GM19239 (cell line): ENCODE data around the gene VEPH1.
A peak's percentile ranks its signal among the peaks of the same experiment; 100 is the strongest.

Source experiments
- DNase-seq: peaks from one replicate; pipeline ENCODE4 v3.0.0; 2011; ENCODE audit warnings: low spot score; ENCODE audit not compliant: insufficient read length
- FAIRE-seq: peaks from 2 replicates; lab custom pipeline; 2011; peaks lifted over from hg19 to GRCh38; lab: Jason Lieb, UNC

The VEPH1 gene

DNA sequence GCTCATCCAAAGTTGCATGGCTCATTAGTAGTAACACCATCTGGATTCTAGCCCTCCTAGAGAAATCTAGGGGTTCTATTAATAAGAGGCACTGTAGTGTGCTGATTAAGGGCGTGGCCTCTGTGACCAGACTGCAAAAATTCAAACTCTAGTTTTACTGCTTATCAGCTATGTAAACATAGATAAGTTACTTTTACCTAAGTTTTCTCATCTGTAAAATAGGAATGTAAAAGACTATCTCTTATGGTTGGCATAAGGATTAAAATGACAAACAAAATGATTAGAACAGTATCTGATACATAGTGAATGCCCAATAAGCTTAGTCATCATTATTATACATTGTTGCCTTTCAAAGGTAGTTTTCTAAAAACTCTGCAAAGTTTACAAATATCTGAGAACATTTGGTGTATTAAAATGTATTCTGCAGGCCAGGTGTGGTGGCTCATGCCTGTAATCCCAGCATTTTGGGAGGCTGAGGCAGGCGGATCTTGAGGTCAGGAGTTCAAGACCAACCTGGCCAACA, 62.1 kb downstream of the VEPH1 start:
- FAIRE-seq = no peak
- DNase-seq = no peak

GRCh38 chr3:157438194-157438730, 65.0 kb downstream of the VEPH1 start:
- no peak for FAIRE-seq
- no peak for DNase-seq

DNA sequence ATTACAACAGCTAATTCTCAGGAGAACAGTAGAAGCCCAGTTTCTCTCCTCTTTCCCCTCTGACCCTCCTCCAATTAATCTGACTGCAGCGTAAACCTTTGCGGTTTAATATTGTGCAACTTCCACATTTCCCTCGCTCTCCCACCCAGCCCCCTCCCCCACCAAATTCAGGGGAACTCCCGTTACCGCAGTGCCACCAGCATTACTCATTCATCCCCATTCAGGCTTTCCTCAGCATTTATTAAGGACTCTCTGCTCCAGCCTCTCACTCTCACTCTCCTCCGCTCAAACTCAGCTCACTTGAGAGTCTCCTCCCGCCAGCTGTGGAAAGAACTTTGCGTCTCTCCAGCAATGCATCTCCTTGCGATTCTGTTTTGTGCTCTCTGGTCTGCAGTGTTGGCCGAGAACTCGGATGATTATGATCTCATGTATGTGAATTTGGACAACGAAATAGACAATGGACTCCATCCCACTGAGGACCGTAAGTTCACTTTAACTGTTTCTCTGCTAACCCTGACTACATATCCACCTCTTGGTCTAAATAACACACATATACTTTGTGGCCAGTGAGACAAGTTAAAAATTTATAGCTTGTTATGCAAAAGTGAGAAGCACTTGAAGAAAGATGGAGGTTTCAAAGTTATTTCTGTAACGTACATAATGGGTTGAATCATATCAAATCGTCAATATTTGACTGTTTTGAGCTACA, 66.5 kb downstream of the VEPH1 start, which contains the start of gene PTX3:
TSS of gene PTX3 (plus strand) at position 268 of the 709 bp plus-strand sequence. CDS start at position 352, 84 bp downstream.
- peak; percentile 56 for FAIRE-seq
- DNase-seq = no peak

GRCh38 chr3:157429708-157430107, 73.5 kb downstream of the VEPH1 start:
- DNase-seq (no peak), FAIRE-seq (no peak)

GRCh38 chr3:157428853-157429252, 74.4 kb downstream of the VEPH1 start:
- FAIRE-seq (no peak), DNase-seq (no peak)

DNA sequence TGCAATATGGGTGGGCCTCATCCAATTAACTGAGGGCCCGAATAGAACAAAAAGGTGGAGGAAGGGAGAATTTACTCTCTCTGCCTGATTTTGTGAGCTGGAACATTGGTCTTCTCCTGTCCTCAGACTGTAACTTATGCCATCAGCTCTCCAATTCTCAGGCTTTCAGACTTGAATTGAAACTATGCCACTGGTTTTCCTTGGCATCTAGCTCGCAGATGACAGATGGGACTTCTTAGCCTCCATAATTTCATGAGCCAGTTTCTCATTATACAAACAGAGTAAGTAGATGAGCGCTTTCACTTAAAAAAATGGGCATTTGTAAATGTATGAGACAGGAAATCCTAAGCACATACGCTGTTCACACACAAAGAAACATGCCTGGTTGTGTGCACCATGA, 75.3 kb downstream of the VEPH1 start:
- FAIRE-seq (no peak), DNase-seq (no peak)

DNA sequence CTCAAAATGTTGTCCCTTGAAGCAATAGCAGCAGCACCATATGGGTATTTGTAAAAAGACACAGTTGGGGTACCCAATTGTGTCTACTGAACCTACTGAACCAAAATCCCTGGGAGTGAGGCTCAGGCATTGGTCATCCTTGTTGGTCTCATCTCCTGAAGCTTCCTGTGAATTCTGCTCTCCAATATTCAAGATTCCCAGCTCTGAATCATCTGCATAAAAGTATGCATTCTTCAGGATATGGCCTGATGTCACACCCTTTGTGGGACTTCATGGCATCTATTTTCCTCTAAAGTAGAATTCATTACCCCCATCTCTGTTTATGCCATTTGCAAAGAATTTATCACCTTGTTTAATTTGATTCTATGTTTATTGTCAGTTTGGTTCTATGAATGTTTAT, 79.9 kb downstream of the VEPH1 start:
- DNase-seq (no peak), FAIRE-seq (no peak)

- no peak for DNase-seq
- no peak for FAIRE-seq
Observed at GRCh38 chr3:157420606-157421130, 82.5 kb downstream of the VEPH1 start.

- DNase-seq = no peak
- no peak for FAIRE-seq
Observed at GRCh38 chr3:157418104-157418503, 85.1 kb downstream of the VEPH1 start.

DNA sequence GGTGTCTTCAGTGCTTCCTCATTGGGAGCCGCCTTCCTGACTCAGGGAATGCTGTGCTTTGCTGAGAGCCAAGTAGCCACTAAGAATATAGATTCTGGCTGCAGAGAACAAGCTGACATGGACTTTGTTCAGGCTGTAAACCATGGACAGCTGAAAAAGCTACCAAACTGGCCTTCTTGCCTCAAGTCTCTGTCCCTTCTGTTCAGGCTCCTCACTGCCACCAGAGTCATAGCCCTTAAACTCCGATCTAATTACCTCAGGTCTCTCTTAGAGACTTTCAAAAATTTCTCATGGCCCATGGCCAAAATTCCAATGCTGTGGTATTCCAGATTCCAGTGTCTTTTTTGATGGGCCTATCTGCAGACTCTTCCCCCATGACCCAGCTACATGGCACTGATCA, 86.0 kb downstream of the VEPH1 start:
- FAIRE-seq = no peak
- DNase-seq = no peak

- FAIRE-seq (no peak), DNase-seq (no peak)
Observed at GRCh38 chr3:157416347-157417087, 86.7 kb downstream of the VEPH1 start.

DNA sequence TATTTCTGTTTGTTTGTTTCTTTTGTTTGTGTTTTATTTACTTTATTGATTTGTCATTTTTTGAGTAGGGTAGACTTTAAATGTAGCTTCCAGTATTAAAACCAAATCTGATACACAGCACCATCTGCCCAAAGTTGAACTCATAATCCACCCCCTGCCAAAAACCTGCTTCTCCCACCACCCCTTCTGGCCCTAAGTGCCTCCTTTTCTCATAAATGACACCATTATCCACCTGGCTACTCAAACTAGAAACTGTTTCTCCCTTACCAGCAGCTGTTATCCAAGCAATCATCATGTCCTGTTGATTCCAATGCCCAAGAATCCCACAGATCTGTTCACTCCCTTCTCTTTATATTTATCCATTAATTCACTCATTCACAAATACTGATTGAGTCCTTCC, 88.4 kb downstream of the VEPH1 start:
- no peak for DNase-seq
- no peak for FAIRE-seq

- FAIRE-seq (no peak), DNase-seq (no peak)
Observed at GRCh38 chr3:157412323-157412855, 90.8 kb downstream of the VEPH1 start.

GRCh38 chr3:157410945-157411344, 92.3 kb downstream of the VEPH1 start:
- DNase-seq (no peak), FAIRE-seq (no peak)

DNA sequence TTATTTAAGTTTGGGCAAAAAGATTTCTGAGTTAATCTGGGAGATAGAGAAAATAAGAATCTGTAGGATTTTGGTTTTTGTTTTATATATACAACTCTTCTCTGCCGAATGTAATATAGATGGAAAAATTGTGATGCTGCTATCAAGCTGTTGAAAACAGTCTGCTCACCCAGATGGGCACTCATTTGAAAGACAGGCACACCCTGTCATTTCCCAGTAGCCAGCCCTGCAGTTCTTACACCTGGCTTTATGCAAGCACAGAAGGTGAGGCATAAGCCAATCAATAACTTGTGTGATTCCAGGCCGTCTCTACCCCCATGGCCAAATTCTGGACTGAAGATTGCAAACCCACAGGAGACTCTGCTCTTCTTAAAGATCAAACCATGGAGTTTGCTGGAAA, 93.7 kb downstream of the VEPH1 start:
- no peak for FAIRE-seq
- no peak for DNase-seq

DNA sequence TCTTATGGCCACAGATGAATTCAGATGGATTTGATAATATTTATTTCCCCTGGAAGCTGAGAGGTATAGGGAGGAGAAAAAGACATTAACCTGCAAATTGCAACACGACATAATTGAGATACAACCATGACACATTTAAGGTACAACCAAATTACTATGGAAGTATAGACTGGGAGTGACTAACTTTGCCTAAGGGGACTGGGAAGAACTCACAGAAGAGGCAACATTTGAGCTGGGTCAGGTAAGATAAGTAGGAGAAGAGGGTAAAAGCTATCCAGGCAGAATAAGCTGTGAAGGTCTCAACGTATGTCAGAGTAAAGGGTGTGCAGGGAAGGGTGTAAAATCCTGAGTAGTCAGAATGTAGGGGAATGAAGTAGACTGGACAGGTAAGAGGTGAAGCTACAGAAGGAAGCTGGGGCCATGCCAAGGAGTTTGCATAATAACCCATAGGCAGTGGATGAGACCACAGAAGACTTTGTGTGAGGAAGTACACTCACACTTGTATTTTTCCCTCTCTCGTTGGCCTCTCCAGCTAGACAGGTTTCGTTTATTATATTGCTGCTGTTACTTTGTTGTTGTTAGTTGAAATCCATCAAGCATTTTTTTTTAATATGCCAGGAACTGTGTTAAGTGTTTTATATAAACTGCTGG, 94.6 kb downstream of the VEPH1 start:
- DNase-seq (no peak), FAIRE-seq (no peak)

DNA sequence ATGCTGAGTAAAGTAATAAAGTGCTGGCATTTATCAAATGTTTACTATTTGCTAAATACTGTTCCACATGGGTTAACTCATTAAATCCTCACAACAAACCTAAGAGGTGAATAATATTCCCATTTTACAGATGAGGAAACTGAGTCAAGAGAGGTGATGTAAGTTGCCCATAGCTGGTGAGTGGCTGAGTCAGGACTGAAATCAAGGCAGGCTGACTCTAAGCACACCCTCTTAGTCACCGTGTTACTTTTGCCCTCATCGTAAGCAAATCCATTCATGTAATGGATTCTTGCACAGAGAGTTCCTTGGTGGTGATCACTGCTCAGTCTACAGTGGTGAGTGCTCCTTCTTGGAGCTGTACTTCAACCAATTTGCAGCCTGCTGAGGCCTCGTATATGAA, 95.4 kb downstream of the VEPH1 start:
- DNase-seq (no peak), FAIRE-seq (no peak)

DNA sequence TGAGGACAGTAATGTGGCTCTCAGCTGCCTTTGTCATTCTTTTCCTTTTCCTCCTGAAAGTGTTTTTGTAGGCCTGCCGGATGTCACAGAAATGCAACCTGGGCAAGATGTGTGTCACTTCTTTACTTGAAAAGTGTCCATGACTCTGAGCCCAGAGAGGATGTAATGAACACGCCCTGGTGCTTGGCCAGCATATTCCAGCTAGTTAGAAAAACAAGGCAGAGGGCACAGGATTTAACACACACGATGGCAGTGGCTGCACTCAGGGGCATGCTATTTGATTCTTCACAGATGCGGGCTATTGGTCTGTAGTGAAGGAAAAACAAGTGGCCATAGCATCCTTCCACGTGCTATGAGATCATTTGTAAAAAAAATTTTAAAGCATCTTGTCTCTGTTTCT, 96.8 kb downstream of the VEPH1 start:
- DNase-seq (no peak), FAIRE-seq (no peak)

DNA sequence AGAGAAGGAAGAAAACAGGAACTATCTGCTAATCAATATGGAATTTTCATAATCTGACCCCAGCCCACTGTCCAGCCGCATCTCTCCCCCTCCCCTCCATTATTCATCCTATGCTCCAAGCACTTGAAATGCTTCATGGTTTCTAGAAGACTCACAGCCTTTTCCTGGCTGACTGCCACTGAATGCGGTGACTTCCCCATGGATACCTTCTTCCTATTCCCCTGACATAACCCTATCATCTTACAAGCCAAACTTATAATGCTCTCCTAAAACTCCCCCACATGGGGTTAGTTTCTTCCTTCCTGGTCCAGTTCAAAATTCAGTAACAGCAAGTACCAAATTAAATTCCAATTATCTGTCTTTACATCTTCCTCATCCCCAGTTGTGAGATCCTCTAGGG, 97.8 kb downstream of the VEPH1 start:
- DNase-seq (no peak), FAIRE-seq (no peak)

DNA sequence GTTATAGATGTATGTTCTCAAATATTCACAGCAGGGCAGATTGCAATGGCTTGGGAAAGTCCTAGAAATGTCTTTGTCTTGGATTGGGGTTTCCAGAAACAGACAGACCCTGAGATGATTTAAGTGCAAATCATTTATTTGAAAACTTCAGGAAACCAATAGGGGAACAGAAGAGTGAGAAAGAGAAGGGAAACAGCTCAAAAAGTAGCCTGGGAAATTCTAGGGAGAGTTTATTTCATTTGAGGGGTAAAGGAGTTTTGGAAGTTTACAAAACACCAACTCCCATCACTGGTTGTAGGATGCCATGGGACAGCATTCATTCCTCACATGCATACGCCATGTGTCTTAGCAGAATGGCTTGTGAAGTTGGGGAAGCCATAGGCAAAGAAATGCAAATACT, 98.8 kb downstream of the VEPH1 start:
- no peak for DNase-seq
- FAIRE-seq = no peak
